SIG-M5 treated with dmso at 0.1 percent for 504 hours (cell line): ENCODE data around the gene EYA3.
"Not testable (repeated sequence)": the region's sequence is repeated elsewhere in the genome, so short reads cannot be mapped to it uniquely, and the experiment has no call there.

Experiments used
- DNase-seq: peaks from one replicate; lab custom pipeline; 2025; ENCODE audit not compliant: unreplicated experiment; lab: John Stamatoyannopoulos, UW

Gene EYA3

GRCh38 chr1:28032281-28032680 is 56.1 kb downstream of the EYA3 start:
- no peak for DNase-seq

GRCh38 chr1:28031173-28031572 is 57.2 kb downstream of the EYA3 start:
- no peak for DNase-seq

GRCh38 chr1:28028873-28029654 is 59.3 kb downstream of the EYA3 start:
- no peak for DNase-seq

- no peak for DNase-seq
Measured at GRCh38 chr1:28027660-28028059, 60.8 kb downstream of the EYA3 start.

- DNase-seq, result no peak
Measured at GRCh38 chr1:28027238-28027637, 61.2 kb downstream of the EYA3 start.

- DNase-seq, result no peak
Measured at GRCh38 chr1:28026329-28026728, 62.1 kb downstream of the EYA3 start.

GRCh38 chr1:28021064-28021463 is 67.3 kb downstream of the EYA3 start:
- DNase-seq, result peak; percentile 68

- DNase-seq, result no peak
Measured at GRCh38 chr1:28010969-28011368, 77.4 kb downstream of the EYA3 start.

- not testable (repeated sequence) for DNase-seq
Measured at GRCh38 chr1:28003117-28003516, 85.3 kb downstream of the EYA3 start.

GRCh38 chr1:28002600-28002999 is 85.8 kb downstream of the EYA3 start:
- DNase-seq, result no peak

- no peak for DNase-seq
Measured at GRCh38 chr1:27999055-27999454, 89.4 kb downstream of the EYA3 start.

GRCh38 chr1:27994526-27994925 is 93.9 kb downstream of the EYA3 start:
- DNase-seq, result not testable (repeated sequence)

- DNase-seq, result peak; percentile 18
Measured at GRCh38 chr1:27994060-27994459, 94.3 kb downstream of the EYA3 start.

- DNase-seq, result no peak
Measured at GRCh38 chr1:27993241-27993640, 95.2 kb downstream of the EYA3 start.

GRCh38 chr1:27992276-27992675 is 96.1 kb downstream of the EYA3 start:
- no peak for DNase-seq

- no peak for DNase-seq
Measured at GRCh38 chr1:27990920-27991537, 97.4 kb downstream of the EYA3 start.

- DNase-seq, result no peak
Measured at GRCh38 chr1:27981145-27981544, 107.3 kb downstream of the EYA3 start.

- DNase-seq, result no peak
Measured at GRCh38 chr1:27980216-27980845, 108.1 kb downstream of the EYA3 start.

- no peak for DNase-seq
Measured at GRCh38 chr1:27979859-27980201, 108.6 kb downstream of the EYA3 start.

GRCh38 chr1:27979151-27979858 is 109.1 kb downstream of the EYA3 start:
- DNase-seq, result peak; percentile 76

- DNase-seq, result no peak
Measured at GRCh38 chr1:27974417-27974781, 114.0 kb downstream of the EYA3 start.
